ENCODE measurements around the gene GALNT2. TPM values are rescaled to one million over a fixed set of nuclear protein-coding genes. Genes with fewer than 3 reads are reported as not detected.

GALNT2 gene
- total and polyA plus RNA-seq, 4 donors, result 47.5 to 182 (median 114) TPM

DNA sequence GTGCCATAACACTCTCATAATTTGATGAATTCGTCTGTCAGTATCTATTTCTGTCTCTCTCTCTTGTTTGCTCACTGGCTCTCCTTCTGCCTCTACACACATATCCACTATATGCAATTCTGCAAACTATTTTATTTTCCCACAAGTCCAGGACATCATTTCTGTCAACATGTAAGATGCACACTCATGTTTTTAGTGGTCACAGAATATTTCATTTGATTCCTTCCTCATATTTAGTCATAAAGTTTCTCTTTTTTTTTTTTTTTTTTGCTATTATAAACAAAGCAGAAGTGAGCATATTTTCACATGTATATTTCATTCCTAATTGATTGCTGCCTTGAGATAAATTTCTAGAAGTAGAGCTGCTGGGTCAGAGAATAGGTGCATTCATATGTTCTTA lies 193.8 kb downstream of the GALNT2 start (continued):
- TF ChIP-seq REST (IDR thresholded peaks at IDR 0.05) (no peak), SP1 (IDR thresholded peaks at IDR 0.05) (no peak)

DNA sequence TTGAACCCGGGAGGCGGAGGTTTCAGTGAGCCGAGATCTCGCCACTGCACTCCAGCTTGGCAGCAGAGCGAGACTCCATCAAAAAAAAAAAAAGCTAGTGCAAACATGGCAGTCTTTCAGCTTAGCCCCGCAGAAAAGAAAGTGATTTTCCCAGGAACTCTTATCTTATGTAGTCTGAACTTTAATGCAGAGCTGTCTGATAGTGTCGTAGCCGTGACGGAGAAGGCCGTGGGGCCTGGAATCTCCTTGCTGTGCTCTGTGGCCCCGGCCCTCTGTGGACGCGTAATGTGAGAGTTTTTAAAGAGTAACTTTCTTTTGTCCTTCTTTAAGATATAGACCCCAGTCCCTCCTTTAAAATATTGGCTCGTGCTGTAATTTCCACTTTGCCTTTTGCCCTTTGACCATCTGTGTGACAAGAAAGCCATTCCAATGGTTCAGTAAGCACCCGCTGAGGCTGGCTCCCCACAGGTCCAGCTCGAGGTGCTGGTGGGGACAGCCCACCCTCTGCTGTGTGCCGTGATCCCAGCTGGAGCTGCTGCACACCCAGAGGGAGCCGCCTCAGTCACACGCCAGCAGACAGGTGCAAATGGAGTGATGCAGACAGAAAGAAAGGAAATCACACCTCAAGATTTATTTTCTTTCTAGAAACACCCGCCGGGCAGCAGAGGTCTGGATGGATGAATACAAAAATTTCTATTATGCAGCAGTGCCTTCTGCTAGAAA lies 195.1 kb downstream of the GALNT2 start:
- Histone ChIP-seq H3K36me3 (ENCODE audit: control insufficient read depth in 4 of 4, insufficient read depth in 3 of 4, low read depth in 1 of 4, low read length in 3 of 4) (peaks cover 20 to 55% (median 37%) of the 10 kb centered on the region in 4 donors), H3K9ac (ENCODE audit: low read depth in 1 of 2, low read length in 2 of 2) (no peak overlapping the region), H3K27ac (ENCODE audit: low read depth in 1 of 2, low read length in 2 of 2) (no peak overlapping the region), H3K4me1 (ENCODE audit: control insufficient read depth in 4 of 4, insufficient read depth in 4 of 4, low read length in 3 of 4) (no peaks in the 10 kb centered on the region), H3K9me3 (ENCODE audit: control insufficient read depth in 4 of 4, low read length in 3 of 4) (no peaks in the 10 kb centered on the region), H3K4me3 (ENCODE audit: low read depth in 1 of 3, low read length in 3 of 3) (no peak overlapping the region), H3K27me3 (ENCODE audit: control insufficient read depth in 4 of 4, insufficient read depth in 4 of 4, low read length in 3 of 4) (no peaks in the 10 kb centered on the region)
- TF ChIP-seq RXRA (IDR thresholded peaks at IDR 0.05), result no peak
- TF ChIP-seq EGR1 (IDR thresholded peaks at IDR 0.05; ENCODE audit: low read depth in 2 of 2), result no peak
- no peak for TF ChIP-seq YY1 (IDR thresholded peaks at IDR 0.05)
- TF ChIP-seq SP1 (IDR thresholded peaks at IDR 0.05), result no peak
- TF ChIP-seq, protein P1, sequence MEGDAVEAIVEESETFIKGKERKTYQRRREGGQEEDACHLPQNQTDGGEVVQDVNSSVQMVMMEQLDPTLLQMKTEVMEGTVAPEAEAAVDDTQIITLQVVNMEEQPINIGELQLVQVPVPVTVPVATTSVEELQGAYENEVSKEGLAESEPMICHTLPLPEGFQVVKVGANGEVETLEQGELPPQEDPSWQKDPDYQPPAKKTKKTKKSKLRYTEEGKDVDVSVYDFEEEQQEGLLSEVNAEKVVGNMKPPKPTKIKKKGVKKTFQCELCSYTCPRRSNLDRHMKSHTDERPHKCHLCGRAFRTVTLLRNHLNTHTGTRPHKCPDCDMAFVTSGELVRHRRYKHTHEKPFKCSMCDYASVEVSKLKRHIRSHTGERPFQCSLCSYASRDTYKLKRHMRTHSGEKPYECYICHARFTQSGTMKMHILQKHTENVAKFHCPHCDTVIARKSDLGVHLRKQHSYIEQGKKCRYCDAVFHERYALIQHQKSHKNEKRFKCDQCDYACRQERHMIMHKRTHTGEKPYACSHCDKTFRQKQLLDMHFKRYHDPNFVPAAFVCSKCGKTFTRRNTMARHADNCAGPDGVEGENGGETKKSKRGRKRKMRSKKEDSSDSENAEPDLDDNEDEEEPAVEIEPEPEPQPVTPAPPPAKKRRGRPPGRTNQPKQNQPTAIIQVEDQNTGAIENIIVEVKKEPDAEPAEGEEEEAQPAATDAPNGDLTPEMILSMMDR (IDR thresholded peaks at IDR 0.05; ENCODE audit: low read depth, low read length, missing input control), result no peak
- TF ChIP-seq REST (IDR thresholded peaks at IDR 0.05), result no peak
- no peak for TF ChIP-seq TAF1 (conservative IDR thresholded peaks at IDR 0.05)
- TF ChIP-seq HNF4G (IDR thresholded peaks at IDR 0.05), result no peak
- no peak for DNase-seq (ENCODE audit: low spot score)
- 88% methylated on average over 21 of the region's 21 CpGs for WGBS
